ENCODE measurements around the gene UBTD2.

The UBTD2 gene

DNA sequence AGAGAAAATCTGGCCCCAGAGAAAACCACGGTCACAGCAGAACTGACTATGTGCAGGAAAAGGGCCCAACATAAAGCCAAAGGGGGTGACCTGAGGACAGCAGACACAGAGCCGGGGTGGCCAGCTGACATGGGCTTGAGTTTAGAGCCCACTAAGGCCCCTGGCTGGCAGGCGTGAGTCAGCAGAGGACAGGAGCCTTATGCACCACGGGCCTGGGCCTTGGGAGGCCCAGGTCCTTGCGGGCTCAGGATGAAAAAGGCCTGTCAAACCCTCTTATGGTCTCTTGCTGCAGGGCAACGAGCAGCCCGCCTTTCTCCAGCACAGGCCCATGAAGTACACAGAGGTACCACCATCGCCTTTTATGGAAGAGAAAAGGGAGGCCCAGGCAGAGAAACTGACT is 115.3 kb downstream of the UBTD2 start:
- CTCF ChIA-PET: no interaction called here
- POLR2A ChIA-PET: no interaction called here

DNA sequence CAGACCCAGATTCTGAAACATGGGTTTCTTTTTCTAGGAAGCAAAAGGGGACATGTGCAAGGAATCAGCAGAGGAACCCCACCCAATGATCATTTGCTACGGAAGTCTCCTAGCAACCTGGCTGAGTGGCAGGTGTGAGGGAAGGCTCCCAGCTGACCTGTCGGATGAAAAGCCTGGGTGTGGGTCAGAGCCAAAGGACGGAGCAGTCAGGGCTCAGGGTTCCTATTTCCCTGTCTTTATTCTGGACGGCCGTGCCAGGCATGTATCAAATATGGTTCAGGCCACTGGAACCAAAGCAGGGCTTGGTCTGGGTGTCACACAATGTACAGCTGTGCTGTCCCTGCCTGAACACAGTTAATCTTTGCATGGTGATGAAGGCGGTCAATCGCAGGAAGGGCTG is 115.7 kb downstream of the UBTD2 start:
- POLR2A ChIA-PET: no interaction called here
- TF ChIP-seq ARNT (IDR thresholded peaks at IDR 0.05): no peak
- TF ChIP-seq, protein P1, sequence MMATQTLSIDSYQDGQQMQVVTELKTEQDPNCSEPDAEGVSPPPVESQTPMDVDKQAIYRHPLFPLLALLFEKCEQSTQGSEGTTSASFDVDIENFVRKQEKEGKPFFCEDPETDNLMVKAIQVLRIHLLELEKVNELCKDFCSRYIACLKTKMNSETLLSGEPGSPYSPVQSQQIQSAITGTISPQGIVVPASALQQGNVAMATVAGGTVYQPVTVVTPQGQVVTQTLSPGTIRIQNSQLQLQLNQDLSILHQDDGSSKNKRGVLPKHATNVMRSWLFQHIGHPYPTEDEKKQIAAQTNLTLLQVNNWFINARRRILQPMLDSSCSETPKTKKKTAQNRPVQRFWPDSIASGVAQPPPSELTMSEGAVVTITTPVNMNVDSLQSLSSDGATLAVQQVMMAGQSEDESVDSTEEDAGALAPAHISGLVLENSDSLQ (IDR thresholded peaks at IDR 0.05): peak; percentile 64
- CTCF ChIA-PET: no interaction called here
- DNase-seq (ENCODE audit: extremely low spot score): no peak

More for the DNA sequence above, 115.3 kb downstream of the UBTD2 start:
- DNase-seq (ENCODE audit: extremely low spot score): no peak
- TF ChIP-seq SUZ12 (IDR thresholded peaks at IDR 0.05) (no peak), SP1 (IDR thresholded peaks at IDR 0.05) (no peak), ZNF384 (IDR thresholded peaks at IDR 0.05) (no peak), ELF4 (IDR thresholded peaks at IDR 0.05) (no peak), BHLHE40 (IDR thresholded peaks at IDR 0.05; ENCODE audit: borderline replicate concordance) (no peak), FOXA1 (IDR thresholded peaks at IDR 0.05) (no peak), CTBP1 (IDR thresholded peaks at IDR 0.05; ENCODE audit: borderline replicate concordance) (no peak), NFRKB (IDR thresholded peaks at IDR 0.05) (no peak)

DNA sequence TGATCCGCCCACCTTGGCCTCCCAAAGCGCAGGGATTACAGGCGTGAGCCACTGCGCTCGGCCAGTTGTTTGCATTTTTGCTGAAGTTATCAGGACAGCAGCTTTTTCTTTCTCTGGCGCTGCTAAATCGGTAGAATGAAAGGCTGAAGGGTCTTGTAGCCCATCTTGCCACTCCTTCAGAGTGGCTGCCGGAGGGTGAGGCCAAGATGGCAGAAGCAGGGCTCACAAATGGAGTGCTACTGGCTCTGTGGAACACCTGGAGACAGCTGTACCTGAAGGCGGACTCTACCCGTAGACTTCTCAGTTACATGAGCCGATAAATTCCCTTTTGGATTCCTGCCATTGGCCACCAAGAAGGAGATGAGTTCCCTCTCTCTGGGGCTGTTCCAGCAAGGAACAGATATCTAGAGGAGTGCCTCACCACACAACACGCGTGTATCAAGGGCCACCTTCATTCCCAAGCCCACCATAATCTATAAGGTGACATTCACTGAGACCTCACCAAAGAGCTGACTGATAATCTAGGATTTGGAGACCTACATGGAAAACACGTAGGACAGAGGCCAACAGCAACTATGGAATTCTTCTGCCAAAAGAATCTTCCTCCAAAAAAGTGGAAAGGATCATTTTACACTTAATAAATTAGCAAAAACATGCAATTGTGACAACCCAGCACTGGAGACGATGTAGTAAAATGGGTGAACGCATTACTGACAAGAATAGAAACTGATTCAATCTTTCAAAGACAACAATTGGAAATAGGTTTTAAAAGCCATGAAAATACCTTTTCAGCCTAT is 117.3 kb downstream of the UBTD2 start:
- CTCF ChIA-PET: no interaction called here
- DNase-seq (ENCODE audit: extremely low spot score): no peak
- POLR2A ChIA-PET: no interaction called here
- no peak for TF ChIP-seq FOXA1 (IDR thresholded peaks at IDR 0.05)
- no peak for TF ChIP-seq CTBP1 (IDR thresholded peaks at IDR 0.05; ENCODE audit: borderline replicate concordance)
- no peak for TF ChIP-seq SUZ12 (IDR thresholded peaks at IDR 0.05)
- TF ChIP-seq L3MBTL2 (conservative IDR thresholded peaks at IDR 0.05): no peak
- no peak for TF ChIP-seq BHLHE40 (IDR thresholded peaks at IDR 0.05; ENCODE audit: borderline replicate concordance)
- no peak for TF ChIP-seq LEF1 (IDR thresholded peaks at IDR 0.05; ENCODE audit: borderline replicate concordance)
- TF ChIP-seq SP1 (IDR thresholded peaks at IDR 0.05): no peak
- TF ChIP-seq TARDBP (IDR thresholded peaks at IDR 0.05): no peak
- TF ChIP-seq ZNF384 (IDR thresholded peaks at IDR 0.05): no peak
- no peak for TF ChIP-seq ARNT (IDR thresholded peaks at IDR 0.05)
- no peak for TF ChIP-seq FOXK2 (IDR thresholded peaks at IDR 0.05)
- TF ChIP-seq HDGF (IDR thresholded peaks at IDR 0.05; ENCODE audit: borderline replicate concordance): no peak
- TF ChIP-seq ELF4 (IDR thresholded peaks at IDR 0.05): no peak

DNA sequence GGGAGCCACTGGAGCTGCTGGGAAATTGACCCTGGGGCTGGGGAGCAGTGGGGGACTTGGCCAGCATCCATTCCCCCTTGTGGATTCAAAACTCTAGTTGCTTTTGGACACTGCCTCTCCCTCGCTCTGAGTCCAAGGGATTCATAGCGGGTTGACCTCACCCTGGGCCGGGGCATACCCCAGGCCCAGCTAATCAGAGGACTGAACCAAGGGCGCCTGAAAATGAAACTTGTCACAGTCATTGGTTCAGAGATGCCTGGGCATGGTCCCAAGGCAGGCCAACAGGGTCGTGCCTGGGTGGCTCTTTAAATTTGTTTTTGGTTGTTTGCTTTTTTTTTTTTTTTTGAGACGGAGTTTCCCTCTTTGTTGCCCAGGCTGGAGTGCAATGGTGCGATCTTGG is 118.1 kb downstream of the UBTD2 start:
- TF ChIP-seq FOXK2 (IDR thresholded peaks at IDR 0.05): no peak
- TF ChIP-seq CTBP1 (IDR thresholded peaks at IDR 0.05; ENCODE audit: borderline replicate concordance): no peak
- no peak for TF ChIP-seq FOXA1 (IDR thresholded peaks at IDR 0.05)
- TF ChIP-seq L3MBTL2 (conservative IDR thresholded peaks at IDR 0.05): no peak
- TF ChIP-seq SP1 (IDR thresholded peaks at IDR 0.05): no peak
- TF ChIP-seq HDGF (IDR thresholded peaks at IDR 0.05; ENCODE audit: borderline replicate concordance): no peak
- TF ChIP-seq ZNF384 (IDR thresholded peaks at IDR 0.05): no peak
- no peak for TF ChIP-seq LEF1 (IDR thresholded peaks at IDR 0.05; ENCODE audit: borderline replicate concordance)
- CTCF ChIA-PET: no interaction called here
- DNase-seq (ENCODE audit: extremely low spot score): no peak
- POLR2A ChIA-PET: interaction anchor here (1.5 kb wide), 1 partner anchor 32 kb away, joined by 3 read pairs; no protein-coding TSS in a partner anchor

DNA sequence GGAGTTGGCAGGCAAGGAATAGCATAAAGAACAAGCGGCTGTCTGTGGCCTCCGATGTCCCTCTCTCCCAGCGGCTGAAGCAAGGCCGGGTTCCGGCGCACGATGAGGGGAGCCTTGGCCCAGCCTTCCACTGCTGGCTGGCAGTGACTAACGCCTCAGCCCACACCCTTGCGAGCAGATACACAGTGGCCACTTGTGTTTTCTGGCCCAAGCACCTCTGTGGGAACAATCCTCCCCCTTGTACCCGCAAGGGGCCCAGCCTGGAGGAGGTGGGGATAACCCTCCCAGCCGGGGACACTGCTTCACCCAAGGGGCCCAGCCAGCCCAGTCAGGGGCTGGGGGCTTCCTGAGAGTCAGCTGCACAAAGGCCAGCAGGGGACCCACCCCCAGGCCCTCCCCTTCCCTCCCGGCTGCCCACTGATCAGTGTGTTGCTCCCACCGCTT is 118.8 kb downstream of the UBTD2 start:
- CTCF ChIA-PET: no interaction called here
- POLR2A ChIA-PET: interaction anchor here (1.5 kb wide), 1 partner anchor 32 kb away, joined by 3 read pairs; no protein-coding TSS in a partner anchor
- DNase-seq (ENCODE audit: extremely low spot score): no peak
- no peak for TF ChIP-seq ZNF384 (IDR thresholded peaks at IDR 0.05)
- TF ChIP-seq HDGF (IDR thresholded peaks at IDR 0.05; ENCODE audit: borderline replicate concordance): no peak
- no peak for TF ChIP-seq ELF4 (IDR thresholded peaks at IDR 0.05)
- no peak for TF ChIP-seq TARDBP (IDR thresholded peaks at IDR 0.05)
- no peak for TF ChIP-seq NFRKB (IDR thresholded peaks at IDR 0.05)
- TF ChIP-seq SP1 (IDR thresholded peaks at IDR 0.05): no peak
- no peak for TF ChIP-seq ARNT (IDR thresholded peaks at IDR 0.05)
- no peak for TF ChIP-seq FOXA1 (IDR thresholded peaks at IDR 0.05)
- no peak for TF ChIP-seq SUZ12 (IDR thresholded peaks at IDR 0.05)
- TF ChIP-seq CTBP1 (IDR thresholded peaks at IDR 0.05; ENCODE audit: borderline replicate concordance): no peak
- no peak for TF ChIP-seq L3MBTL2 (conservative IDR thresholded peaks at IDR 0.05)
- TF ChIP-seq, protein P1 (IDR thresholded peaks at IDR 0.05): no peak
- no peak for TF ChIP-seq FOXM1 (IDR thresholded peaks at IDR 0.05; ENCODE audit: borderline replicate concordance)
- TF ChIP-seq LEF1 (IDR thresholded peaks at IDR 0.05; ENCODE audit: borderline replicate concordance): no peak
- no peak for TF ChIP-seq BHLHE40 (IDR thresholded peaks at IDR 0.05; ENCODE audit: borderline replicate concordance)

DNA sequence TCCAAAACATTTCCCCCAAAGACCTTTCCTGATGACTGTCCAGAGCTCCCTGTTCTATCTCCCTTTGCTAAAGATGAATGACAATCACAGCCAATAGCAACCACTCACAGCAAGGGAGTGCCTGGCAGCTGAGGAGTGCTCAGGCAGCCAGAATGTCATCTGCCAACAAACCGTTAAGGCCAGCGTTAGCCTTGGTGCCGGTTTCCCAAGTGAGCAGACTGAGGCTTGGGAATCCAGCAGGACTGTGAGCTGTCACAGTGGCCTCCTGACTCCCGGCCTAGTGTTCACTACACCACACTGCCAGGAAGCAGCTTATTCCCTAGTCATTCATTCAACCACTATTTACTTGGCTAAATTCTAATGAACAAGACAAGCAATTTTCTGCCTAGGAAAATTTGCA is 120.2 kb downstream of the UBTD2 start:
- CTCF ChIA-PET: interaction anchor here (1.8 kb wide), 1 partner anchor 10 kb away, joined by 4 read pairs; no protein-coding TSS in a partner anchor
- DNase-seq (ENCODE audit: extremely low spot score): no peak
- TF ChIP-seq BHLHE40 (IDR thresholded peaks at IDR 0.05; ENCODE audit: borderline replicate concordance) (no peak), TARDBP (IDR thresholded peaks at IDR 0.05) (no peak), NFRKB (IDR thresholded peaks at IDR 0.05) (no peak), FOXM1 (IDR thresholded peaks at IDR 0.05; ENCODE audit: borderline replicate concordance) (no peak), CTBP1 (IDR thresholded peaks at IDR 0.05; ENCODE audit: borderline replicate concordance) (no peak), ARNT (IDR thresholded peaks at IDR 0.05) (no peak), ELF4 (IDR thresholded peaks at IDR 0.05) (no peak), FOXA1 (IDR thresholded peaks at IDR 0.05) (no peak)
- TF ChIP-seq, protein P1 (IDR thresholded peaks at IDR 0.05): no peak
- POLR2A ChIA-PET: no interaction called here

Measured in HEK293T (cell line).